ENCODE data around the gene GLIPR1L2.

GLIPR1L2 gene

GRCh38 chr12:75474116-75474515 lies 83.2 kb downstream of the GLIPR1L2 start:
- no peak overlapping the region for H3K4me3 ChIP-seq (ENCODE audit: low read depth, low read length)

DNA sequence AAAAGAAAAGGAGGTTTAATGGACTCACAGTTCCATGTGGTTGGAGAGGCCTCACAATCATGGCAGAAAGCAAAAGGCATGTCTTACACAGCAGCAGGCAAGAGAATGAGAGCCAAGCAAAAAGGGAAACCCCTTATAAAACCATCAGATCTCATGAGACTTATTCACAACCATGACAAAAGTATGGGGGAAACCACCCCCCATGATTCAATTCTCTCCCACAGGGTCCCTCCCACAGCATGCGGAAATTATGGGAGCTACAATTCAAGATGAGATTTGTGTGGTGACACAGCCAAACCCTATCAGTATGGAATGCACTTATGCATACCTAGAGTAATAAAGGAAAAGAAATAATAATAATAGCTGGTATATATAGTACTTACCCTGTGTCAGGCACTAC lies 85.2 kb downstream of the GLIPR1L2 start:
- H3K4me3 ChIP-seq (ENCODE audit: low read depth, low read length), result no peak overlapping the region

- no peak overlapping the region for H3K4me3 ChIP-seq (ENCODE audit: low read depth, low read length)
Measured at GRCh38 chr12:75477137-75477536, 86.2 kb downstream of the GLIPR1L2 start.

GRCh38 chr12:75478116-75478794 lies 87.4 kb downstream of the GLIPR1L2 start:
- no peak overlapping the region for H3K4me3 ChIP-seq (ENCODE audit: low read depth, low read length)

GRCh38 chr12:75479963-75480461 lies 89.1 kb downstream of the GLIPR1L2 start:
- no peak overlapping the region for H3K4me3 ChIP-seq (ENCODE audit: low read depth, low read length)

DNA sequence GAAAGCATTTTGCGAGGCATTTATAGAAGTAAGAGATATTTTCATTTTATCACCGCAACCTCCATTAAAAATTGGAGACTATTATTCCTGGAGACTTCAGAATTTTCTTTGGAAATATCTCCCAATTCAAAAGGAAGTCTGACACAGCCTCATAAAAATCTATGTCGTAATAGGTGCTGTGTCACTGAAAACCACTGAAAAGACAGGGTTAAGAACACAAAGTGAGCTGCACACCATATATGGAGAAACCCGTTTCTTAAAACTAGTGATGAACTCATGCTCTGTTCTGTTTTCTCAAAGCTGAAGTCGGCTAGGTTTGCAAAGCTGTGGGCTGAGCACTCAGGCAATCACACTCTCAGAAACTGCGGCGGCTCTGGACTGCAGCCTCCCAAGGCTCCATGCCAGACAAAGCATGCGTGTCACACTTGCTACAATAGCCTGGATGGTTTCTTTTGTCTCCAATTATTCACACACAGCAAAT lies 89.6 kb downstream of the GLIPR1L2 start, which contains the start of gene GLIPR1:
TSS of gene GLIPR1 (plus strand) at position 287 of the 481 bp plus-strand sequence. CDS start at position 413, 126 bp downstream.
- no peak within 1 kb of the TSS for H3K4me3 ChIP-seq (ENCODE audit: low read depth, low read length)

GRCh38 chr12:75481013-75481705 lies 90.3 kb downstream of the GLIPR1L2 start:
- H3K4me3 ChIP-seq (ENCODE audit: low read depth, low read length), result no peak overlapping the region

DNA sequence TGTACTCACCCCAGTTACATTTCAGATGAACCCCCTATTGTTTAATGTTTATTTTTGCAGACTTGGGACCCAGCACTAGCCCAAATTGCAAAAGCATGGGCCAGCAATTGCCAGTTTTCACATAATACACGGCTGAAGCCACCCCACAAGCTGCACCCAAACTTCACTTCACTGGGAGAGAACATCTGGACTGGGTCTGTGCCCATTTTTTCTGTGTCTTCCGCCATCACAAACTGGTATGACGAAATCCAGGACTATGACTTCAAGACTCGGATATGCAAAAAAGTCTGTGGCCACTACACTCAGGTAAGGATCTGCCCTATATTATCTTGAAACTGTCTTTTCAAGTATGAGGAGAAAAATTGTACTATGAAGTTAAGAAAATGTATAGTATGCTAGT lies 90.9 kb downstream of the GLIPR1L2 start:
- H3K4me3 ChIP-seq (ENCODE audit: low read depth, low read length), result no peak overlapping the region

Data from iPS-11a (cell line).